NT2/D1 (cell line): ENCODE measurements around the gene HCN1.

Experiments used
- DNase-seq: peaks from one replicate; pipeline ENCODE4 v3.0.0-alpha.2; 2011; ENCODE audit warnings: low read depth, low spot score
- H3K27me3 ChIP-seq: 2 replicates; pipeline ENCODE4 v1.6.0; 2011; ENCODE audit warnings: mild to moderate bottlenecking; ENCODE audit not compliant: insufficient read length, insufficient read depth
- H3K36me3 ChIP-seq: 2 replicates; pipeline ENCODE4 v1.6.1; 2011; ENCODE audit warnings: mild to moderate bottlenecking, low read length, mixed read lengths; ENCODE audit not compliant: insufficient read depth, insufficient read length
- H3K4me1 ChIP-seq: 2 replicates; pipeline ENCODE4 v1.5.1; 2011; ENCODE audit not compliant: insufficient read depth, insufficient read length
- H3K4me3 ChIP-seq: 2 replicates; pipeline ENCODE4 v1.5.1; 2011; ENCODE audit warnings: low read depth; ENCODE audit not compliant: insufficient read length
- H3K9ac ChIP-seq: 2 replicates; pipeline ENCODE4 v1.6.0; 2011; ENCODE audit warnings: low read depth; ENCODE audit not compliant: insufficient read length
- H3K9me3 ChIP-seq: 2 replicates; pipeline ENCODE4 v1.5.1; 2011; ENCODE audit warnings: mild to moderate bottlenecking, low read length; ENCODE audit not compliant: insufficient read depth
- SUZ12 ChIP-seq: IDR thresholded peaks from 2 replicates; pipeline ENCODE4 v1.6.1; 2011; ENCODE audit not compliant: insufficient read length, insufficient read depth; ENCODE audit errors: extremely low read depth
- YY1 ChIP-seq: IDR thresholded peaks from 2 replicates; pipeline ENCODE4 v1.6.1; 2011; ENCODE audit not compliant: insufficient read length, insufficient read depth
- ZNF274 ChIP-seq: IDR thresholded peaks from 2 replicates; pipeline ENCODE4 v1.6.1; 2011; ENCODE audit warnings: mild to moderate bottlenecking, low read depth, low read length

The HCN1 gene

GRCh38 chr5:45568813-45569212, 127.4 kb downstream of the HCN1 start:
- TF ChIP-seq SUZ12 = no peak
- TF ChIP-seq YY1 = no peak
- no peak for TF ChIP-seq ZNF274
- Histone ChIP-seq H3K27me3 (no peaks in the 10 kb centered on the region), H3K9ac (no peak overlapping the region), H3K36me3 (no peaks in the 10 kb centered on the region), H3K4me1 (no peaks in the 10 kb centered on the region), H3K9me3 (no peaks in the 10 kb centered on the region), H3K4me3 (no peak overlapping the region)
- DNase-seq = no peak

GRCh38 chr5:45542421-45542820, 153.8 kb downstream of the HCN1 start:
- H3K9ac ChIP-seq = no peak overlapping the region
- H3K4me3 ChIP-seq = no peak overlapping the region
- no peaks in the 10 kb centered on the region for H3K9me3 ChIP-seq
- H3K4me1 ChIP-seq = no peaks in the 10 kb centered on the region
- H3K27me3 ChIP-seq = no peaks in the 10 kb centered on the region
- no peaks in the 10 kb centered on the region for H3K36me3 ChIP-seq
- no peak for TF ChIP-seq ZNF274
- no peak for TF ChIP-seq YY1
- TF ChIP-seq SUZ12 = no peak
- no peak for DNase-seq

GRCh38 chr5:45533663-45534062, 162.5 kb downstream of the HCN1 start:
- TF ChIP-seq ZNF274 (no peak), YY1 (no peak), SUZ12 (no peak)
- Histone ChIP-seq H3K27me3 (no peaks in the 10 kb centered on the region), H3K9me3 (no peaks in the 10 kb centered on the region), H3K36me3 (no peaks in the 10 kb centered on the region), H3K4me1 (no peaks in the 10 kb centered on the region), H3K4me3 (no peak overlapping the region), H3K9ac (no peak overlapping the region)
- DNase-seq = no peak

GRCh38 chr5:45532826-45533624, 163.2 kb downstream of the HCN1 start:
- no peak overlapping the region for H3K4me3 ChIP-seq
- DNase-seq = peak; percentile 18
- no peak overlapping the region for H3K9ac ChIP-seq
- no peaks in the 10 kb centered on the region for H3K27me3 ChIP-seq
- TF ChIP-seq ZNF274 (no peak), SUZ12 (no peak), YY1 (no peak)
- no peaks in the 10 kb centered on the region for H3K36me3 ChIP-seq
- H3K9me3 ChIP-seq = no peaks in the 10 kb centered on the region
- no peaks in the 10 kb centered on the region for H3K4me1 ChIP-seq

- no peaks in the 10 kb centered on the region for H3K36me3 ChIP-seq
- H3K9ac ChIP-seq = no peak overlapping the region
- no peaks in the 10 kb centered on the region for H3K4me1 ChIP-seq
- no peaks in the 10 kb centered on the region for H3K9me3 ChIP-seq
- TF ChIP-seq ZNF274 (no peak), SUZ12 (no peak), YY1 (no peak)
- DNase-seq = peak; percentile 15
- no peaks in the 10 kb centered on the region for H3K27me3 ChIP-seq
- no peak overlapping the region for H3K4me3 ChIP-seq
These were observed 175.1 kb downstream of the HCN1 start for GRCh38 chr5:45521067-45521466.

GRCh38 chr5:45512521-45512920, 183.7 kb downstream of the HCN1 start:
- Histone ChIP-seq H3K4me1 (no peaks in the 10 kb centered on the region), H3K9me3 (no peaks in the 10 kb centered on the region), H3K36me3 (no peaks in the 10 kb centered on the region), H3K4me3 (no peak overlapping the region), H3K27me3 (no peaks in the 10 kb centered on the region), H3K9ac (no peak overlapping the region)
- DNase-seq = no peak
- TF ChIP-seq ZNF274 (no peak), SUZ12 (no peak), YY1 (no peak)

- Histone ChIP-seq H3K27me3 (no peaks in the 10 kb centered on the region), H3K4me3 (no peak overlapping the region), H3K36me3 (no peaks in the 10 kb centered on the region), H3K9ac (no peak overlapping the region), H3K4me1 (no peaks in the 10 kb centered on the region), H3K9me3 (no peaks in the 10 kb centered on the region)
- no peak for DNase-seq
- TF ChIP-seq ZNF274 (no peak), SUZ12 (no peak), YY1 (no peak)
These were observed 186.8 kb downstream of the HCN1 start for GRCh38 chr5:45509371-45509770.
